ENCODE results near the gene NR2F1. TPM values are rescaled to one million over a fixed set of nuclear protein-coding genes. Genes with fewer than 3 reads are reported as not detected.

The NR2F1 gene
- total RNA-seq, 1 donor from 2014 or later: 2.1 TPM

DNA sequence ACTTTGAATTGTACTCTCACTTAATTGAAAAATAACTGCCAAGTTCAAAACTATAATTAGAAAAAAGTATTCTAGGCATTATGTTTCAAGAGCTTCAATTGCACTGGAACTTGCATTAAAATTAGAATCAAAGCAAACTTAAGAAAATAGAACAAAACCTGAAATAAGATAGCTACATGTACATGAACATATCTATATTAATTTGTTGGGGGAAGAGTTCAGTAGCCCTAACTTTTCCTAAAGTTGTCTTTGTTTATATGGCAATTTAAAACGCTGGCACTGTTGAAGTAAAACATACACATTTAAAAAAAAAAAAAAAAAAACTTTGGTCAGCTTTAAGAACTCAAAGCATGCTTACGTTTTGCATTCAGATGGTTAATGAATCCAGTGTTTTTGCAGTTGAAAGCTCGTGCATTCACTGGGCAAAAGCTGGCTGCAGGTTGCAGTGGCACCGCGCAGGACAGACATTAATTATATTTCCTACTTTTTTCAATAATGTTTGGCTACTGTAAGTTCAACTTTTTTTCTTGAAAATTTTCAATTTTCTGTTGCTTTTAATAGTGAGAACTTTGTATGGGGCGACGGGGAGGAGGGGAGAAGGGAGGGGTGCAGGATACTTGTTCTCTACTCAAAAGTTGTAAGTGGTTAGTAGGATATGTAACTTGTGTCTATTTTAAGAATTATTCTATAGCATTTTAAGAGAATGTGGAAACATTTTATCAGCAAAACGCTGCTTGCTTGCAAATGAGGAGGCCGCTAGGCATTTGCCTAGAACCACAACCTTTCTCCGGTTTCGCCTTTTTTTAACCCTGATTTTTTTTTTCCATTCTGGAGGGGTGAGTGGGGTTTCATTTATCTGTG, 3.9 kb downstream of the NR2F1 start:
- Mint-ChIP-seq H3K27me3 (ENCODE audit: unreplicated experiment) (peaks cover 27% of the 10 kb centered on the region), H3K27ac (ENCODE audit: unreplicated experiment) (no peak overlapping the region), H3K9me3 (ENCODE audit: unreplicated experiment) (no peaks in the 10 kb centered on the region), H3K4me3 (ENCODE audit: unreplicated experiment) (peak overlapping the region; percentile 71), H3K4me1 (ENCODE audit: unreplicated experiment) (peaks cover 17% of the 10 kb centered on the region), H3K36me3 (ENCODE audit: low read depth, unreplicated experiment) (peaks cover 11% of the 10 kb centered on the region)
- no peak for DNase-seq (ENCODE audit: low spot score)
- TF ChIP-seq, protein P1, sequence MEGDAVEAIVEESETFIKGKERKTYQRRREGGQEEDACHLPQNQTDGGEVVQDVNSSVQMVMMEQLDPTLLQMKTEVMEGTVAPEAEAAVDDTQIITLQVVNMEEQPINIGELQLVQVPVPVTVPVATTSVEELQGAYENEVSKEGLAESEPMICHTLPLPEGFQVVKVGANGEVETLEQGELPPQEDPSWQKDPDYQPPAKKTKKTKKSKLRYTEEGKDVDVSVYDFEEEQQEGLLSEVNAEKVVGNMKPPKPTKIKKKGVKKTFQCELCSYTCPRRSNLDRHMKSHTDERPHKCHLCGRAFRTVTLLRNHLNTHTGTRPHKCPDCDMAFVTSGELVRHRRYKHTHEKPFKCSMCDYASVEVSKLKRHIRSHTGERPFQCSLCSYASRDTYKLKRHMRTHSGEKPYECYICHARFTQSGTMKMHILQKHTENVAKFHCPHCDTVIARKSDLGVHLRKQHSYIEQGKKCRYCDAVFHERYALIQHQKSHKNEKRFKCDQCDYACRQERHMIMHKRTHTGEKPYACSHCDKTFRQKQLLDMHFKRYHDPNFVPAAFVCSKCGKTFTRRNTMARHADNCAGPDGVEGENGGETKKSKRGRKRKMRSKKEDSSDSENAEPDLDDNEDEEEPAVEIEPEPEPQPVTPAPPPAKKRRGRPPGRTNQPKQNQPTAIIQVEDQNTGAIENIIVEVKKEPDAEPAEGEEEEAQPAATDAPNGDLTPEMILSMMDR (IDR thresholded peaks at IDR 0.05; ENCODE audit: unreplicated experiment): no peak

DNA sequence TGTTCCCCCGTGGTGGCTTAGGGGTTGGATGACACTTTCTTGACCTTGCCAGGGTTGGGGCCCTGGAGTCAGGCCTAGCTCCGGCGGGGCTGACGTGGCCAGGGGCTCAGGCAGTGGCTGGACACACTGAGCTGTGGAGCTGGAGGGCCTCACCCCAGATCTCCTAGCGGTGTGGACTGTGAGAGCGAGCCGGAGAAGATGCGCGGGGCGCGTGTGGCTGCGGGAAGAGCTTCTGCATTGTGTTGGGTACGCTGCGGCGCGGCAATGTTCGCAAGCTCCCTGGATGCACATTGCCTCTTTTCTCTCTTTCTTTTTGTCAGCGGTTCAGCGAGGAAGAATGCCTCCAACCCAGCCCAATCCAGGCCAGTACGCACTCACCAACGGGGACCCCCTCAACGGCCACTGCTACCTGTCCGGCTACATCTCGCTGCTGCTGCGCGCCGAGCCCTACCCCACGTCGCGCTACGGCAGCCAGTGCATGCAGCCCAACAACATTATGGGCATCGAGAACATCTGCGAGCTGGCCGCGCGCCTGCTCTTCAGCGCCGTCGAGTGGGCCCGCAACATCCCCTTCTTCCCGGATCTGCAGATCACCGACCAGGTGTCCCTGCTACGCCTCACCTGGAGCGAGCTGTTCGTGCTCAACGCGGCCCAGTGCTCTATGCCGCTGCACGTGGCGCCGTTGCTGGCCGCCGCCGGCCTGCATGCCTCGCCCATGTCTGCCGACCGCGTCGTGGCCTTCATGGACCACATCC, 4.8 kb downstream of the NR2F1 start:
- Mint-ChIP-seq H3K27me3 (ENCODE audit: unreplicated experiment) (peaks cover 30% of the 10 kb centered on the region), H3K4me3 (ENCODE audit: unreplicated experiment) (peak overlapping the region; percentile 71), H3K9me3 (ENCODE audit: unreplicated experiment) (no peaks in the 10 kb centered on the region), H3K4me1 (ENCODE audit: unreplicated experiment) (peaks cover 17% of the 10 kb centered on the region), H3K36me3 (ENCODE audit: low read depth, unreplicated experiment) (peaks cover 11% of the 10 kb centered on the region), H3K27ac (ENCODE audit: unreplicated experiment) (no peak overlapping the region)
- TF ChIP-seq, protein P1 (IDR thresholded peaks at IDR 0.05; ENCODE audit: unreplicated experiment): no peak
- DNase-seq (ENCODE audit: low spot score): no peak

DNA sequence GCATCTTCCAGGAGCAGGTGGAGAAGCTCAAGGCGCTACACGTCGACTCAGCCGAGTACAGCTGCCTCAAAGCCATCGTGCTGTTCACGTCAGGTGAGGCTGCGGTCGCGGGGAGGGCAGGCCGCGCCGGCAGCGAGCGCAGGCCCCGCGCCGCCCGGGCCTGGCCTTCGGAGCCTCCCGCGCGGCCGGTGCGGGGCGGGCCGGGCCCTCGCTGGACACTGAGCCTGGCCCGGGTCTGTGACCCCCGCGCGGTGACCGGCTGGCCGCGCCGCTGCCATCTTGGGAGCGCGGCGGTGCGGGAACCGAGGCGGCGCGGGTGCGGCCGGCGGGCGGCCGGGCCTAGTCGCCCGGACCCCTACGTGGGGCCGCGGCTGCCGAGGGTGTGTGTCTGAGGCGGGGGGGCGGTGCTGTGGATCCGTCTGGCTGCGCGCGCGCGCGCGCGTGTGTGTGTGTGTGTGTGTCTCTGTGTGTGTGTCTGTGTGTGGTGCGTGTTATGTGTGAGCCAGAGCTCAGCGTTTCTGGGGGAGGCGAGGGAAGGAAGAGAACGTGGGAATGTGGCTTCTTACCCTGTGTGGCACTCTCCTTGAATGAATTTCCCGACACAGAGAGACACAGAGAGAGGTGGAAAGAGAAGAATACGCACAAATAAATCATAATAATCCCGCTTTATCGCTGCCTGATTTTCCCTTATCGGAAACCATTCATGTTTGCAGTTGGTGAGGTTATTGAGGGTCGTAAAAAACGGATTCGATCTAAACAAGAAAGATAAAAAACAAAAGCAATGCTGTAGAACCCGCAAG, 5.5 kb downstream of the NR2F1 start:
- TF ChIP-seq, protein P1 (IDR thresholded peaks at IDR 0.05; ENCODE audit: unreplicated experiment): no peak
- no peak for DNase-seq (ENCODE audit: low spot score)
- Mint-ChIP-seq H3K4me3 (ENCODE audit: unreplicated experiment) (peak overlapping the region; percentile 65), H3K27ac (ENCODE audit: unreplicated experiment) (no peak overlapping the region), H3K36me3 (ENCODE audit: low read depth, unreplicated experiment) (peaks cover 11% of the 10 kb centered on the region), H3K27me3 (ENCODE audit: unreplicated experiment) (peaks cover 35% of the 10 kb centered on the region), H3K4me1 (ENCODE audit: unreplicated experiment) (peaks cover 18% of the 10 kb centered on the region), H3K9me3 (ENCODE audit: unreplicated experiment) (no peaks in the 10 kb centered on the region)

DNA sequence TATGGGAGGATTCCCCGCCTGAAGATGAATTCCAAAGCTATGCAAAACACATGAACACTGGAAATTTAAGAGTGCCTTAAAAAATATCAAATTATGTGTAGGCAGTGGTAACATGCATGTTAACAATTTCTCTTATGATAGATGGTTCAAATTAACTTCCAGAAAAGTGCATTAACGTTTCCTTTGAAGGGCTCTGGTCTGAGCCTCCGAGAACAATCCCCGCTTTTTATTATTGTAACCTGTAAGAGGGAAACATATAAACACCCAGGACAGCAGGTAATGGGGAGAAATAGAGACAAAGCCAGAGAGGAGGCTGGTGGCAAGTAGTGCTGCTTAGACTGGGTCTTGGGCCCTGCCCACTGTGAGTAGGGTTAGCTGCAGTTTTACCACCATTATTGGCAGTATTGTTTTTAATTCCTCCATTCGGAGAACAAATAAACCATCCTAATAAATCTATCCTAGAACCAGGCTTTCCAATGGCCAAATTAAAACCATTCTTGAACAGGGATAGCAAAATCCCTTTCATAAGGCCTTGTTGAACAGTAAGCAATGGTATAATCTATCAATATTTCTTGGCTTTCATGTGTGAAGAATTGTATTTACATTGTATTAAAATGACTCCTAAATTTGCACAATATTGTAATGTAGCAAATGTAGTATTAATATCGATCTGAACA, 6.3 kb downstream of the NR2F1 start:
- TF ChIP-seq, protein P1 (IDR thresholded peaks at IDR 0.05; ENCODE audit: unreplicated experiment): no peak
- peaks cover 40% of the 10 kb centered on the region for H3K27me3 Mint-ChIP-seq (ENCODE audit: unreplicated experiment)
- H3K4me1 Mint-ChIP-seq (ENCODE audit: unreplicated experiment): peaks cover 23% of the 10 kb centered on the region
- no peak overlapping the region for H3K27ac Mint-ChIP-seq (ENCODE audit: unreplicated experiment)
- no peaks in the 10 kb centered on the region for H3K9me3 Mint-ChIP-seq (ENCODE audit: unreplicated experiment)
- peaks cover 11% of the 10 kb centered on the region for H3K36me3 Mint-ChIP-seq (ENCODE audit: low read depth, unreplicated experiment)
- no peak overlapping the region for H3K4me3 Mint-ChIP-seq (ENCODE audit: unreplicated experiment)
- no peak for DNase-seq (ENCODE audit: low spot score)
